ENCODE results near the gene COL7A1. TPM values are rescaled to one million over a fixed set of nuclear protein-coding genes. Genes with fewer than 3 reads are reported as not detected.
"Not testable (repeated sequence)": the region's sequence is repeated elsewhere in the genome, so short reads cannot be mapped to it uniquely, and the experiment has no call there.

Gene COL7A1
- total RNA-seq, 1 experiment from 2014 or later = 107 TPM

DNA sequence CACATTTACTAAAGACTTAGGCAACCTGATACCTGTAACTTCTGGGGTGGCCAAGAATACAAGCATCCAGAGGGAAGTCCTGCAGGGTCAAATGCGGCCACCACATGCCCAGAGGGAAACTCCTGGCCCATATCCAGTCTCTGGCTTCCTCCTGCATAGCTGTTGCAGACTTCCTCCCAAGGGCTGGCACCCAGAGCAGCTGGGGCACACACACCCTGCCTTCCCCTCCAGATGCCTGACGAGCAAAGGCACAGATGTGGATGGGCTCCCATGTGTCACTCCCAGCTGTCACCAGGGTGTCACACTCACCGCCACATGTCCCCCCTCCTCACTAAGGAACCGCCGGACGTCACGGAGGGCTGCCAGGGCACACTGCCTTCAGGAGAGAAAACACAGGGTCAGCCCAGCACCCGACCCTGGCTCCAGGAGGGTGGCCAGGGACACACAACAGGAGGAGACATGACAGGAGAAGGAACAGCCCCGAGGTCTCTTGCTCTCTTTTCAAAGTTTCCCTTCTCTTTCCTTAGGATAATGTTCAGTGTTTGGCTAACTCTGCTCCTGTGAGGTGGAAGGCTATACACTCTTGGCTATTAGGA lies 51.8 kb downstream of the COL7A1 start:
- no peak for DNase-seq (ENCODE audit: low read depth)

DNA sequence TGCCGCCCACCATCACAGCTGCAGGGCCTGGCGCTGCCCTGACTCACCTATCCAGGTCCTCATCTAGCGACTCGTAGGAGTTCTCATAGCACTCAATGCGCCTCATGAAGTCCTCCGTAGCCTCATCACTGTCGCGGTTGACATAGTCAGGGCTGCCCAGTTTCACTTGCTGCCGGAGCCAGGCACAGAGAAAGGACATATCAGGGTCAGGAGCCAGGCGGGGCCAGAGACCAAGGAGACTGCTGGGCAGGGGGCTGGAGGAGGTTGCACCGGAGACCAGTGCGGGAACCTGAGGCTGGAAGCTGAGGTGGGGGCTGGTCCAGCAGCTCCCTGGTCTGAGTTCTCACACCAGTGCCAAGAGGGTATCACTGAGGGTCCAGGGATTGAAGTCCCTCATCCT lies 56.7 kb downstream of the COL7A1 start:
- no peak for DNase-seq (ENCODE audit: low read depth)

DNA sequence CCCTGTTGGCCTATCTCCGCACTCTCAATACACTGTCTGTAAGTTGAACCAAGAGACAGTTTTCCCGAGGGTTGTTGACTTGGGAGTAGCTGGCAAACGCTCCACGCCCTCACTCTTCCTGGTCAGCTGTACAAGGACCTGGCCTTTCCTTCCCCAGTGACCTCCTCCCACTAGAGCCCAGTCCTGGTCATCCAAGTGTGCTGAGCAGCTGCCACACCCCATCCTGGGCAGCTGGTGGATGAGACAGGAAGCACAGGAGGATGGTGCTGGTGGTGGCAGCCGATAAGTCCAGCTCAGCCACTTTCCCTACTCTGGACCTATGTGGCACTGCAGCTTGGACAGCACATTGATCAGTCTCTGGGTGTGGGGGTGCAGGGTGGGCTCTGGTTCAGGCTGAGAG lies 58.3 kb downstream of the COL7A1 start:
- no peak for DNase-seq (ENCODE audit: low read depth)

DNA sequence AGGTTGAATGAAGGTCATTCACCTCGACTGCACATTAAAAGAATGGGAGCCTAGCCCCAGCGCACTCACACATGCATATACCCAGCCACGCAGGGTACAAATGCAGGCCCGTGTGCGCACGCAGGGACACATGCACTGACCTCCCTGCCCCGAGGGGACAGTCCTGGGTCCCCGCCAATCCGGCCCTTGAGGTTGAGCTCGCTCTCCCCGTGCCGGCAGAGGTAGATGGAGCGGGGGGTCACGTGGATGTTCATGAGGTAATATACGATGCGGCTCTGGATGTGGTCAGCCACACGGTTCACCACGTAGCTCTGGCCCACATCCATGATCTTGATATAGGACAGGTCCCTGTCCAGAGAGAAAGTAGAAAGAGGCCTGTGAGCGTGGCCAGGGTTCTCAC lies 59.0 kb downstream of the COL7A1 start:
- DNase-seq (ENCODE audit: low read depth) = no peak

DNA sequence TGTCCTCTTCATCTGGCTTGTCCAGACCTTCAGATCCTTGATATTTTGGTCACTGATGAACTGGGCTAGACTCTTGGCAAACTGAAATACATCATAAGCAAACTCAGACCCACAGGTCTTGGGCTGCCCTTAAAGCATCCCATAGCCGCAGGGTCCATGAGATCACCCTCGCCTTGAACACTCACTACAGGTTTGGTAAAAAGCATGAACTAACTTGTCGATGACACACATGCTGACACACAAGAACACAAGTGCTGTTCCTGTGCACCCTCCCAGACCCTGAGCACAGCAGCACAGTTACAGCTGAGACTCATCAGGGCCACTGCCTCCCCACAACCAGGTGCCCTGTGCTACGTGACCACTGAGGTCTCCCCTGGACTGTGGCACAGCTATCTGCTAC lies 59.6 kb downstream of the COL7A1 start:
- DNase-seq (ENCODE audit: low read depth) = no peak

DNA sequence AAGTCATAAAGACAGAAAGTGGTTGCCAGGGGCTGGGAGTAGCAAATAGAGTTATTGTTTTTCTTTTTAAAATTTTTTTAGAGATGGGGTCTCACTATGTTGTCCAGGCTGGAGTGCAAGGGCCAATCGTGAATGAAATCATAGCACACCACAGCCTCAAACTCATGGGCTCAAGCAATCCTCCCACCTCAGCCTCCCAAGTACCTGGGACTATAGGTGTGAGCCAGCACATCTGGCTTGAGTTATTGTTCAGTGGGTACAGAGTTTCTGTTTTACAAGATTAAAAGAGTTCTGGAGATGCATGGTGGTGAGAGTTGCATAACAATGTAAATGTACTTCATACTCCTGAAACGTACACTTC lies 62.2 kb downstream of the COL7A1 start:
- no peak for DNase-seq (ENCODE audit: low read depth)

DNA sequence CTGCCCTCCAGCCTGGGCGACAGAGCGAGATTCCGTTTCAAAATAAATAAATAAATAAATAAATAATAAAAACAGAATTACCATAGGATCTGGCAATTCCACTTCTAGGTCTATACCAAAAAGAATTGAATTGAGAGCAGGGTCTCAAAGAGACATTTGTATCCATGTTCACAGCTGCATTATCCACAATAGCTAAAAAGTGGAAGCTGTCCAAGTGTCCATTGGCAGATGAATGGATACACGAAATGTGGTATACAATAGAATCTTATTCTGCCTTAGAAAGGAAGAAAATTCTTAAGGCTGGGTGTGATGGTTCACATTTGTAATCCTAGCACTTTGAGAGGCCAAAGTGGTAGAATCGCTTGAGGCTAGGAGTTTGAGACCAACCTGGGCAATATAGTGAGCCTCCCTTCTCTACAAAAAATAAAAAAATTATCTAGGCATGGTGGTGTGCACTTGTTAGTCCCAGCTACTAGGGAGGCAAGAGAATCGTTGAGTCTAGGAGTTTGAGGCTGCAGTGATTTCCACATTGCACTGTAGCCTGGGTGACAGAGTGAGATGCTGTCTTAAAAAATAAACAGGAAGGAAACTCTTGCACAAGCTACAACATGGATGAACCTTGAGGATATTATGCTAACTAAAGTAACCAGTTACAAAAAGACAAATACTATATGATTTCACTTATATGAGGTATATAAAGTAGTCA lies 62.7 kb downstream of the COL7A1 start:
- no peak for DNase-seq (ENCODE audit: low read depth)

DNA sequence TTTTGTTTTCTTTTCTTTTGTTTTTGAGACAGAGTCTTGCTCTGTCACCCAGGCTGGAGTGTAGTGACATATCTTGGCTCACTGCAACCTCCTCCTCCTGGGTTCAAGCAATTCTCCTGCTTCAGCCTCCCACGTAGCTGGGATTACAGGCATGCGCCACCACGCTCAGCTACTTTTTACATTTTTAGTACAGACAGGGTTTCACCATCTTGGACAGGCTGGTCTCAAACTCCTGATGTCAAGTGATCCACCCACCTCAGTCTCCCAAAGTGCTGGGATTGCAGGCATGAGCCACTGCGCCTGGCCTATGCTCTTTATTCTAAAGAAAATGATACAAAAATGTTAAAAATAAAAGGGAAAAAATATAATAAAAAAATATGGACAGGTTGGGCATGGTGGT lies 64.4 kb downstream of the COL7A1 start:
- not testable (repeated sequence) for DNase-seq (ENCODE audit: low read depth)

DNA sequence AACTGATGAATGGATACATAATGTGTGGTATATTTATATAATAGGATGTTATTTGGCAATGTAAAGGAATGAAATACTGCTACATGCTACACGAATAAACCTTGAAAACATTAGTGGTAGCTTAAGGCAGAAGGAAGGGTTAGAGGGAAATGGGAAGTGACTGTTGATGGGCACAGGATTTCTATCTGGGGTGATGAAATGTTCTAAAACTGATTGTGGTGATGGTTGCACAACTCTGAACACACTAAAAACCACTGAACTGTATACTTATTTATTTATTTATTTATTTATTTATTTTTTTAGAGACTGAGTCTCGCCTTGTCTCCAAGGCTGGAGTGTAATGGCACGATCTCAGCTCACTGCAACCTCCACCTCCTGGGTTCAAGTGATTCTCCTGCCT lies 66.4 kb downstream of the COL7A1 start:
- no peak for DNase-seq (ENCODE audit: low read depth)

DNA sequence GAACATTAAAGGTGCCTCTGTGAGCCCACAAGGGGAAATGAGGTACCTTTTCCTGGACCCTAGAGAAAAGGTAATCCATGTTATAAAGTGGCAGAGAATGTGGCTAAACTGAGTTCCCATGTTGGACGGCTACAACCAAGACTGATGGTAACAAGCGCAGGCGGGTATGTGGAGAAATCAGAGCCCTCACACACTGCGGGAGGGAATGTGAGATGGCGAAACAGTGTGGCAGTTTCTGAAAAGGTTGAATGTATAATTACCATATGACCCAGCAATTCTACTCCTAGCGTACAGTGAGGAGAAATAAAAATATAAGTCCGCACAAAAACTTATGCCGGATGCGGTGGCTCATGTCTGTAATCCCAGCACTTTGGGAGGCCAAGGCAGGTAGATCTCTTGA lies 67.1 kb downstream of the COL7A1 start:
- no peak for DNase-seq (ENCODE audit: low read depth)

DNA sequence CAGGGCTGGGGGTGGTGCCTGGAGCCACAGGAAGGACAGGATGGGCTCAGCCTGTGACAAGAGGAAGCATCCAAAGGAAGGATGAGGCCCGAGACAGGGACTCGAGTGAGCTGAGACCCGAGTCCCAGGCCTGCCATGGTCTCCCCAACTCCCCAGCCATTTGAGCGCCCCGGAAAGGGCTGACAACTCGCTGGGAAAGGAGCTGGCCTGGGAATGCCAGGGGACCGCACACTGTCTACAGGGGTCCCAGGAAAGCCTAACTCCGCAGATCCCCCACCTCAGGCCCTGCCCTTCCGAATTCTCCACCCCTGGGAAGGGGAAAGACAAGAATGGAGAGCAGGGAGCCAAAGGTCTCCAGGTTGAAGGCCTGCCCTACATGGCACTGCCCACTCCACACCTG lies 70.2 kb downstream of the COL7A1 start:
- DNase-seq (ENCODE audit: low read depth) = no peak

DNA sequence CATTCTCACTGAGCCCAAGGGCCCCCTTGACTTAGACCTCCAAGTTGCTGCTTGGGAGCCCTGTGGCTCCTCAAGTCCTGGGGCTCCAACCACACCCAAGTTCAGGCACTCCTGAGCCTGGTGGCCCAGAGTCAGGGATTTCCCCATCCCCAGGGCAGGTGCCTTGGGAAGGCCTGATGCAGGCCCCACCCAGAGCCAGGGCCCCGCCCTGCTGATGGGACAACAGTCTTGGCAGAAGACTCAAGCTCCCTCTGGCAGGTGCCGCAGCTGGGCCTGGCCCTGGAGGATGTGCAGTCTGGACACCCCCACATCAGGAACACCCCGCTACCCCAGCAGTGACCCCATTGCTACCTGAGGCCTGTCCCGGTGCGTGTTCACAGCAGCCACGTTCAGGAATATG lies 73.5 kb downstream of the COL7A1 start:
- DNase-seq (ENCODE audit: low read depth) = no peak

DNA sequence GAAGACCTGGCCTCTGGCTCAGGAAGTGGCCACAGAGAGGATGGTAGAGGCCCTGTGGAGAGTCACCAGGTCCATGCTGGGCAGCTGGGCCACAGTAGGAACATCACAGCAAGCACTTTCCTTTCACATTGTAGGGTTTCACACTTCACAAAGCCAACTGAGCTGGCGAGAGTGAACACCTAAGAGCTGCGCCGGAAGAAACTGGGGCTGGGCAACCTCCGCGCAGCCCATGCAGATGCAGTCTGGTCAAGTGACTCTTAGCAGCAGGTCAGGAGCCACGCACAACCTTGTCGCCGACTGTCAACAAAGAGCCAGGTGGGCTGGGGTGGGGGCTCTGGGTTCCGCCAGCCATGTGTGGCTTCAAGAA lies 75.9 kb downstream of the COL7A1 start:
- no peak for DNase-seq (ENCODE audit: low read depth)

DNA sequence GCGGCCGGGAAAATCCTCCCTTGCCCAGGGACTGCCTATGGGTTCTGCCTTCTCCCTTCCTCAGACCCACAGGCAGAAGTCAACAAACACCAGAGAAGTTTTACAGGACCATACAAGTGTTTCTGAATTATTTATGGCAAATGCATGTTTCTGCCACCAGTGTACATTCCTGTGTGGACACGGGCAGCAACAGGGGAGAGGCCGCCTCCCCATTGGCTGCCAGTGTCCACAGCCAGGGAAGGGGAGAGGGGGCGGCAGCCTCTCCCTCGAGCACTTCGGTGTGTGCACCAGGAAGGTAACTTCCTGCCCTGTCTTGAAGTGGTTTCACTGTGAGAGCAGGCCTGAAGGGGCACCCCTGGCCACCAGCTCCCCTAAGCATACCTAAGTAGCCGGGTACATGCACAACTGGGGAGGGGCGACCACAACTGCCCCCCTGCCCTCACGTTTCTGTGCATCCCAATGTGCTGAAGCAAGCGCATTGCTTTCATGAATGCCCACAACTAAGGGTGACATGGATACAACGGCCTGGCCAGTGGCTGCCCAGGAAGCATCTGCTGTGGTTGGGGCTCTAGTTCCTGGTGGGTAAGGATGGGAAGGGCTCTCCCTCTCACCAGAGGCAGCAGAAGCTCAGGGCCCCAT lies 76.4 kb downstream of the COL7A1 start:
- DNase-seq (ENCODE audit: low read depth) = no peak

DNA sequence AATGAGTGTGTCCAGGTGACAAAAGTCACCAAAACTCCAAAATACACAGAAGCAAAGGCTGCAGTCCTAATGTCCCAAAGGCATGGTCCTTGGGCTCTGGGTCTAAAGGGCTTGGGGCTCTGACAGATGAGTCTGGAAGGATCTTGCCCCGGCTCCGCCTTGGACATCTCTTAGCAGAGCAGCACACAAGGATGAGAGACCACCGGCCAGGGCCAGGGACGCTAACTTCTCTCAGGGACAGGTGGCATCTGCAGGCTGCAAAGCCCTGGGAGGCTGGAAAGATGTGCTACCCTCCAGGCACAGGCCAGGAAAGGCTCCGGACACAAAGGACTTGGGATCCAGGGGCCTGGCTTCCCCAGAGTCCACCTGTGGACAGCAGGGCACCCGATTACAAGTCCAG lies 77.1 kb downstream of the COL7A1 start:
- no peak for DNase-seq (ENCODE audit: low read depth)

DNA sequence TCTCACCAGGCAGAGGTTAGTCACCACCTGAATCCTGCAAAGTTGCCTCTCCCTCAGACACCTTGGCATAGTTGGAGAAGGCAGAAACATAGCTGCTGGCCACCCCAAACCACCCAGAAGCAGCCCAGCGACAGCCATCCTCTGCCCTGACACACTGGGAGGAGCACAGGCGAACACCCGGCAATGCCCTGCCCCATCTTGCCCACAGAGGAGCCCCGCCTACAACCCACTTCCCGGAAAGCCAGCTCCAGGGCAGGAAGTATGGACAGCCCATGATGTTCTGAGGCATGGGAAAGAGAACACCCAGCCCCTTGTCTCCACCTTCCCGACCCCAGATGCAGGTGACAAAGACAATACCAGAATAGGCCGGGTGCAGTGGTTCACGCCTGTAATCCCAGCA lies 78.6 kb downstream of the COL7A1 start:
- DNase-seq (ENCODE audit: low read depth) = no peak

DNA sequence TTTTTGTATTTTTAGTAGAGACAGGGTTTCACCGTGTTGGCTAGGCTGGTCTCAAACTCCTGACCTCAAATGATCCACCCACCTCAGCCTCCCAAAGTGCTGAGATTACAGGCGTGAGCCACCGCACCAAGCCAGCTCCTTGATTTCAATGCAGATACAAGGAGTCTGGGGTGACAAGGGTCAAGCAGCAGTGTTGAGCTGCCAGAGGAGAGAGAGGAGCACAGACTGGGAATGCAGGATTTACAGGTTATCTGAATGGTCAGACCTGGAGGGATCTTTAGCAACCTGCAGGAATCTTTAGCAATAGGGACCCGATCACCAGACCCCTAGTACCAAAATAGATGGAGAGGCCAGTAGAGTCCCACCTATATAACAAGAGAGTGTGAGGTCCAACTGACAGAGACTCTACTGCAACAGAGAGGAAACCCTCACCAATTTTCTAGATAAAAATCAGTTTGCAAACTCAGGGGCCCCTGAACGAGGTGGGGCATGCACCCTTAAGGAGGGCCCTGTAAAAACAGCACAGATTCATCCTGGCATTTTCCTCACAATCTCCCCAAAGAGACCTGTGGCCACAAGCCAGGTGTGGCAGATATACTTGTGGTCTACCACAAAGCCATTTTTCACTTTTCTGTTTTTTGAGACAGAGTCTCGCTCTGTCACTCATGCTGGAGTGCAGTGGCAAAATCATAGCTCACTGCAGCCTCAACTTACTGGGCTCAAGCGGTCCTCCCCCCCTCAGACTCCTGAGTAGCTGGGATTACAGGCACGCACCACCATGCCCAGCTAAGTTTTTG lies 80.5 kb downstream of the COL7A1 start:
- no peak for DNase-seq (ENCODE audit: low read depth)

Other genes with a start within 250 kb of the COL7A1 start
- not detected in 2 replicates for gene FBXW12, start 223.1 kb downstream of the COL7A1 start, total RNA-seq (2014; rRNA removed; shearing (Covaris generic))
- 11.3 and 11.5 TPM in 2 replicates for gene PLXNB1, start 165.2 kb downstream of the COL7A1 start, total RNA-seq (2014; rRNA removed; shearing (Covaris generic))
- 29.9 and 32.8 TPM in 2 replicates for gene CCDC51, start 155.2 kb downstream of the COL7A1 start, total RNA-seq (2014; rRNA removed; shearing (Covaris generic))
- gene TMA7, start 155.1 kb downstream of the COL7A1 start, total RNA-seq (2014; rRNA removed; shearing (Covaris generic)) = 444 and 464 TPM in 2 replicates
- 6.4 and 7.6 TPM in 2 replicates for gene ATRIP, start 148.6 kb downstream of the COL7A1 start, total RNA-seq (2014; rRNA removed; shearing (Covaris generic))
- 55.2 and 59.1 TPM in 2 replicates for gene SHISA5, start 91.2 kb downstream of the COL7A1 start, total RNA-seq (2014; rRNA removed; shearing (Covaris generic))
- 4.1 and 6.9 TPM in 2 replicates for gene PFKFB4, start 38.5 kb downstream of the COL7A1 start, total RNA-seq (2014; rRNA removed; shearing (Covaris generic))
- gene UCN2, start 31.5 kb downstream of the COL7A1 start, total RNA-seq (2014; rRNA removed; shearing (Covaris generic)) = 3.0 and 6.2 TPM in 2 replicates
- gene UQCRC1, start 14.3 kb upstream of the COL7A1 start, total RNA-seq (2014; rRNA removed; shearing (Covaris generic)) = 291 and 336 TPM in 2 replicates
- gene TMEM89, start 26.4 kb upstream of the COL7A1 start, total RNA-seq (2014; rRNA removed; shearing (Covaris generic)) = not detected in 2 replicates
- gene SLC26A6, start 40.1 kb upstream of the COL7A1 start, total RNA-seq (2014; rRNA removed; shearing (Covaris generic)) = 5.5 and 11.3 TPM in 2 replicates
- 1.9 and 2.4 TPM in 2 replicates for gene CELSR3, start 67.6 kb upstream of the COL7A1 start, total RNA-seq (2014; rRNA removed; shearing (Covaris generic))
- gene NCKIPSD, start 90.6 kb upstream of the COL7A1 start, total RNA-seq (2014; rRNA removed; shearing (Covaris generic)) = 9.5 and 11.2 TPM in 2 replicates
- gene IP6K2, start 121.9 kb upstream of the COL7A1 start, total RNA-seq (2014; rRNA removed; shearing (Covaris generic)) = 38.5 and 41.6 TPM in 2 replicates

Measured in Daoy (cell line).